HG03469 (cell line): Measurements from ENCODE around the gene NKAIN2.
"Not testable (repeated sequence)": the region's sequence is repeated elsewhere in the genome, so short reads cannot be mapped to it uniquely, and the experiment has no call there.

Experiments used
- ATAC-seq: cut with Tn5 transposase; IDR thresholded peaks from one replicate; pipeline ENCODE4 v1.9.1; 2021; ENCODE audit warnings: mild to moderate bottlenecking, moderate library complexity, moderate number of reproducible peaks; ENCODE audit not compliant: unreplicated experiment

Gene NKAIN2

GRCh38 chr6:124294574-124295200 is 491.0 kb downstream of the NKAIN2 start:
- ATAC-seq, result no peak

- no peak for ATAC-seq
Measured at GRCh38 chr6:124297507-124297906, 493.8 kb downstream of the NKAIN2 start.

DNA sequence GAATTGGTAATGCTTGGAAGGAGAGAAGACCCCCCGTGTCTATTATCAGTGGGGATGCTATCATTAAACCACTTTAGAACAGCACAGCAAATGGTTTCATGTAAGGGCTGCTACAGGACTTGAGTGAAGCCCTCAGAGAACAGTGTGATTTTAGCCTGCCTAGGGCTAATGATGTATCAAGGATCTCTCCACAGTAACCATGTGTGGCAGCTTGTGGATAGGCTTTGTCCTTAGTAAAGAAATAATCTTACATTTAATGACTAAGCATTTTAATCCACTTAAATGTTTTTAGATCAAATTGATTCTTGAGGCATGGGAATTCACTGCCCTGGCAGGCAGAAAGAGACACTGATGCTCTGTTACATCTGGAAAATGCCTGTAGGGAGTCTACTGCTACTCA is 495.1 kb downstream of the NKAIN2 start:
- ATAC-seq, result no peak

DNA sequence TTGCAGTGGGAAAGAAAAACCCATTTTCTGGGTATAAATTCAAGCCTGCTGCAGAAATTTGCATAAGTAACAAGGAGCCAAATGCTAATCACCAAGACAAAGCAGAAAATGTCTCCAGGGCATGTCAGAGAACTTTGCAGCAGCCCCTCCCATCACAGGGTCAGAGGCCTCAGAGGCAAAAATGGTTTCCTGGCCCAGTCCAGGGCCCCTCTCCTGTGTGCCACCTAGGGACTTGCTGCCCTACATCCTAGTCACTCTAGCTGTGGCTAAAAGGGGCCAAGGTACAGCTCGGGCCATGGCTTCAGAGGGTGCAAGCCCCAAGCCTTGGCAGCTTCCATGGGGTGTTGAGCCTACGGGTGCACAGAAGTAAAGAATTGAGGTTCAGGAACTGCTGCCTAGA is 497.2 kb downstream of the NKAIN2 start:
- not testable (repeated sequence) for ATAC-seq

GRCh38 chr6:124303971-124304370 is 500.3 kb downstream of the NKAIN2 start:
- ATAC-seq, result no peak

GRCh38 chr6:124310139-124310538 is 506.5 kb downstream of the NKAIN2 start:
- no peak for ATAC-seq

GRCh38 chr6:124319410-124319809 is 515.7 kb downstream of the NKAIN2 start:
- no peak for ATAC-seq

DNA sequence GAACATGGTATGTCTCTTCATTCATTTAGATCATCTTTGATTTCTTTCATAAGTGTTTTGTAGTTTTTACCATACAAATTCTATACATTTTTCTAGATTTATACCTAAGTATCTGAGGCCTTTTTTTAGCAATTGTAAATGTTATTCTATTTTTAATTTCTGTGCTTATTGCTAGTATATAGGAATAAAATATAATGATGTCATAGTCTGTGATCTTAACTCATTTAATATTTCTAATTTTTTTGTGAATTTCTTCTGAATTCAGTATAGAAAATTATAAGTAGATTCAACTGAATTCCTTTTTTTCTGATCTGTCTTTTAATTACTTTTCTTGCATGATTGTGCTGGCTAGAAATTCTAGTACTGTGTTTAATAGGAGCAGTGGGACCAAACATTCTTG is 520.6 kb downstream of the NKAIN2 start:
- ATAC-seq, result no peak

- ATAC-seq, result no peak
Measured at GRCh38 chr6:124330197-124330596, 526.5 kb downstream of the NKAIN2 start.

- no peak for ATAC-seq
Measured at GRCh38 chr6:124334359-124334758, 530.7 kb downstream of the NKAIN2 start.

DNA sequence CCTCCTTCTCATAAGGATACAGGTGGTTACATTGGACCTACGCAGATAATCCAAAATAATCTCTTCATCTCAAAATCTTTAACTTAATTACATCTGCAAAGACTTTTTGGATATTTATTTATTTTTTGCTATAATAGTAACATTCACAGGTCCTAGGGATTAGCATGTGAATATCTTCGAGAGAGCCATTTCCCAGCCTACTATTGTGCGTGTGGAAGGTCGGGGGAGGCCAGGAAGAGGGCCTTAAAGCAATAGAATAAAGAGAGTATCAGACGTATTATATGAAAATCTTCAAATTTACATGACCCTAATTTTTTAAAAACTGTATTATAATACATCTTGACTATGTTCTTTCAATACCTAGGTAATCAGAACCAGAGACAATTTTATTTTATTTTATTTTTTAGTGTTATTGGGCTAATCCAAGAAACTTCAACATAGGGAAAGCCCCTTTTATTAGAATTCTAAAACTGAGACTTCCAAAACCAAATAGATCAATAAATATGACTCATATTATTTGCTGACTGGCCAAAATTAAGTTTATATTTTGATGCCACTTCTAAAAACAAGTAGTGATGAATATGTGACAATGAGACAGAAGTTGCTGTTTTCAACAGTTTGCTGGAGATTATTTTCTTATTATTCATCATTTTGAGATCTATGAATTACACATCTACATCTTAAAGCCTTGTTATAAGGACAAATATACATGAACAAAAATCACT is 536.1 kb downstream of the NKAIN2 start:
- no peak for ATAC-seq

DNA sequence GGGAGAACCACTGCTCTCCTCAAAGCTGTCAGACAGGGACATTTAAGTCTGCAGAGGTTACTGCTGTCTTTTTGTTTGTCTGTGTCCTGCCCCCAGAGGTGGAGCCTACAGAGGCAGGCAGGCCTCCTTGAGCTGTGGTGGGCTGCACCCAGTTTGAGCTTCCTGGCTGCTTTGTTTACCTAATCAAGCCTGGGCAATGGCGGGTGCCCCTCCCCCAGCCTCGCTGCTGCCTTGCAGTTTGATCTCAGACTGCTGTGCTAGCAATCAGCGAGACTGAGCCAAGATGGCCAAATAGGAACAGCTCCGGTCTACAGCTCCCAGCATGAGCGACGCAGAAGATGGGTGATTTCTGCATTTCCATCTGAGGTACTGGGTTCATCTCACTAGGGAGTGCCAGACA is 544.7 kb downstream of the NKAIN2 start:
- ATAC-seq, result not testable (repeated sequence)

- no peak for ATAC-seq
Measured at GRCh38 chr6:124355146-124355545, 551.5 kb downstream of the NKAIN2 start.

DNA sequence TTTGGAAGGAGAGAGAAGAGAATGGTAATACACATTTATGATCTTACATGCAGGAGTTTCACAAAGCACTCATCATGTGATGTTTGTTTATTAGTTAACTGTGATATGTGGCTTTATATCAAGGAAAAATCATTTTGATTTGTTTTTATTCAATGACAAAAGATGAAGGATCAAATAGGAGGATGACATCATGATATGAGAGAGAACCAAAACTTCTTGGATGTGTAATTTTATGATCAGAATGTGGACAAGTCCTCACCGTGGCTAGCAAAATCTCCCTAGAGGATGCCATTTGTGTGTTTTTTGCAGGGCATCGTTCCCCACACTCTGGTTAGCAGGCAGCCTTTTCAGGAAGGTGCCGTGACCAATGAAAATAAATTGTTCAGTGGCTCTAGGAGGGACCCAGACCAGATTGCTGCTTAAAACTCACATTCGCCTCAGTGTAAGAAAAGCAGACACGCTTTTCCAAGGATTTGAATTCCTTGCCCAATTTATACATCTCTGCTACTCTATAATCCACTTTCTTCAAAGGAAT is 552.7 kb downstream of the NKAIN2 start:
- ATAC-seq, result no peak

DNA sequence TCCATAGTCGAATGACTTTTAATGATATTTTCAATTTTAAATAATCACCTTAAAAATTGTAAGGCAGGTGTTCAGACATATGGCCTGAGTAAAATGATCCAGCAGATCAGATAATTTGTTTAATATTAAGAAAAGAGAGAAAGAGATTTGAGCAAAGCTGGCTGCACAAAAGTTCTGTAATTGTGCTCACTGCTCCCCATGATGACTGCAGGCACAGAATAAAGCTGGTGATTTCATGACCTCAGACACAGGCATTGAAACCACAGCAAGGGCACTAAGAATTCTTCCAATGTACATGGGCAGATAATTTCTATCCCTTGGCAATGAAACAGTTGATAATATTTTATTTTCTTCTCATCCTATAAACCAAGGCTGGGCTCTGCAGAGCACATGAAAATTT is 553.1 kb downstream of the NKAIN2 start:
- ATAC-seq, result no peak

- no peak for ATAC-seq
Measured at GRCh38 chr6:124368131-124368530, 564.5 kb downstream of the NKAIN2 start.

- no peak for ATAC-seq
Measured at GRCh38 chr6:124371974-124372475, 568.4 kb downstream of the NKAIN2 start.

DNA sequence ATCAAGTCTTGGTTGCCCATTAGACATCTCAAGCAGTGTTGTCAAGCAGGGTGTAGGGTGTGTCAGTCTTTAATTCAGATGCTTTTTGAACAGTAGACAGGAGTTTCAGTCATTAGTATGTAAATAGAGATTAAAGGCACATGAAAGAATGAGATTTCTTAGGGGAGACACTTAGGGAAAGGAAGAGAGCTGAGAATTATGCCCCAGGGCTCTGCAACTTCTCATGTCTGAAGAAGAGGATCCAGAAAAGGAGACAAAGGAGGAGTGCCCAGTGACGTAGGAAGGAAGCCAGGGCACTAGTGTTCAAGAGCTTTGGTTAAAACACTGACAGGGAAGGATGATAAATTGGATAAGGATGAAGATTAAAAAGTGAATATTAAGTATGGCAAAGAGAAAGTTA is 569.7 kb downstream of the NKAIN2 start:
- ATAC-seq, result no peak

GRCh38 chr6:124389127-124389526 is 585.5 kb downstream of the NKAIN2 start:
- ATAC-seq, result no peak

- ATAC-seq, result no peak
Measured at GRCh38 chr6:124393536-124393935, 589.9 kb downstream of the NKAIN2 start.

DNA sequence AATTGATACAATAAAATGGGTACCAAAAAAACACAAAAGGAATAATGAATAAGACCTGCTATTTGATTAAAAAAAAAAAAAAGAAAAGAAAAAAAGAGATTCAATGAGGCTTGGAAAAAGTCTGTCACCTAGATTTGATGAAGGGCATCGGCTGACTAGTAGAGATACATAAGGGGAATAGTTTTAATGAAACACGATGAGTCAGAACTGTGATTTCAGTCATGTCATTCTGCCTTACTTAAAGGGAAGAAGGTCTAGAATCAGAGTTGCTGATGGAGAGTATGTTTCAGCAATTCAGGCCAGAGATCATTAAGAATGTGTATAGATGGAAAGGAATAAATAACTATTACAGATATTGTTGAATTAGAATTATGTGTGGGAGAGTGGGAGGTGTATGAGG is 592.7 kb downstream of the NKAIN2 start:
- no peak for ATAC-seq
